NK-92 treated with Interleukin-12 subunit alpha and Interleukin-12 subunit beta, amount 100 ng/mL, for 24 hours (cell line): Measurements from ENCODE around the gene SLC6A1.

Experiments used
- DNase-seq: peaks from one replicate; lab custom pipeline; 2025; lab: John Stamatoyannopoulos, UW

The SLC6A1 gene

DNA sequence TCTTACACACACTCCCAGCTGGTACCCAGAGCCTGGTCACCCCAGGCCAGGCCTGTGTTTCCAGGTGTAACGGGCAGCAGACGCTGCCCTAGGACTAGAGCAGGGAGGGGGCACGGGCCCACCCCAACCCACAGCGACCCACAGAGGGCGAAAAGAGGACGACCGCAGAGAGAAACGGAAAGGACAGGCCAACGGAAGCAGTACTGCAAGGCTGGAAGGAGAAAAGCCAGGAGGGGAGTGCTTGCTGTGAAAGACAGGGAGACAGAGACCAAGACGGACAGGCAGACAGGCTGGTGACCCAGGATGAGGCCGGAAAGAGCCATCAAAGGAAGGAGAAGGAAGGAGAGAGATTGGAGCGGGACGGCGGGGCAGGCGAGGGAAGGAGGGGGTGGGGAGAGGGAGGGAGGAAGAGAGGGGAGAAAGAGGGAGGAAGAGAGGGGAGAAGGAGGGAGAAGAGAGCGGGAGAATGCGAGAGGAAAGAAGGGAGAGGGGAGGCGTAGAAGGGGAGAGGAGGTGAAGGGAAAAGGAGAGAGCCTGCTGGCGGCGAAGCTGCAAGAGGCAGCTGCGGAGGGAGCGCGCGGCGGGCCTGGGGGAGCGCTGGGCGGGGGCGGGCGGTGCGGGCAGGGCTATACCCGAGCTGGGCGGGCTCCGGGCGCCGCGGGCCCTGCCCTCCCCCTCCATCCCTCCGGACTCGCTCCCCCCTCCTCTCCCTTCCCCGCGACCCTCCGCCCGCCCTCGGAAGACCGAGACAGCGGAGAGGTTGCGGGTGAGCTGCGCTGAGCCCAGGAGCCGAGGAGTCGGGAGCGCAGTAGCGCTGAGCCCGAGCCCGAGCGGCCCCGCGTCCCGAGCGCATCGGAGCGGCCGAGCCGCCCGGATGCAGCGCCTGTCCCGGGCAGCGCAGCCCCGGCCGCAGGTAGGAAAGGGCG is at the start of gene SLC6A1:
SLC6A1 (plus strand) TSS at position 732 of the 926 bp plus-strand sequence. CDS start 24,464 bp downstream, outside the sequence.
- no peak for DNase-seq

GRCh38 chr3:10944866-10945265 is 47.7 kb upstream of the SLC6A1 start:
- no peak for DNase-seq

GRCh38 chr3:10945683-10946287 is 46.8 kb upstream of the SLC6A1 start:
- DNase-seq = peak; percentile 24

- no peak for DNase-seq
Observed at GRCh38 chr3:10946526-10946925, 46.0 kb upstream of the SLC6A1 start.

GRCh38 chr3:10948326-10948725 is 44.2 kb upstream of the SLC6A1 start:
- DNase-seq = peak; percentile 28

GRCh38 chr3:10949197-10949596 is 43.4 kb upstream of the SLC6A1 start:
- no peak for DNase-seq

DNA sequence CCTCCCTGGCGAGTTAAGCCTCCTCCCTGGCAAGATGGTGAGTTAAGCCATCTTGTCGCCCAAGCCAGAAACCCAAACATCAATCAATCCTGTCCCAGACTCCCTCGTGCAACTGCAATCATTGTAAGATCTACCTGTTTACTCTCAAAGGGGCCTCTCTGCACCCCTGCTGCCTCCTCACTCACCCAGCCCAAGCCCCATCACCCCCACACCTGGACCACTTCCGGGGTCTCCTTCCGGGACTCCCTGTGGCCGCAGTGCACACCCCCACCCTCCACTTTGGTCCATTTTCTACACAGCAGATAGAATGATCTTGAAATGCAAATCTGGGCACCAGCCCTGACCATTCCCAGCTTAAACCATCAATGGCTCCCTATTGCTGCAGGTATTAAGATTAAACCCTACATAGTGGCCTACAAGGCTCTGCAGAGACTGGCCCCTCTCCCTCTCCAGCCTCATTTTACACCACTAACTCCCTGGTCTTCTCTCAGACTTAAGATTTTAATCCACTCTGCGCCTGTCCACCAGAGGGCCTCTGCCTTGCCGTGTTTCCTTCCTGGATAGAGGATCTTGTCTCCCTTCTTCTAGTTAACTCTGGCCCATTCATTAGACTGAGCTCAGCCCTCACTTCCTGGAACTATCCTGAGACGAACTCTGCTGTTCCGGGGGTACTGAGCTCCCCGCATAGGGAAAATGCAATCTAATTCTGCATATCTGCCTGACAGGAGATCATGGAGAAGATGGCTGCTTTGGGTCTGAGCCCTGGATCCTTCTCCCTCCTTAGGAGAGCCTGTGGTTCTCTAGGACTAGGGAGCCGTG is 41.9 kb upstream of the SLC6A1 start:
- no peak for DNase-seq

- no peak for DNase-seq
Observed at GRCh38 chr3:10951295-10951926, 41.1 kb upstream of the SLC6A1 start.

DNA sequence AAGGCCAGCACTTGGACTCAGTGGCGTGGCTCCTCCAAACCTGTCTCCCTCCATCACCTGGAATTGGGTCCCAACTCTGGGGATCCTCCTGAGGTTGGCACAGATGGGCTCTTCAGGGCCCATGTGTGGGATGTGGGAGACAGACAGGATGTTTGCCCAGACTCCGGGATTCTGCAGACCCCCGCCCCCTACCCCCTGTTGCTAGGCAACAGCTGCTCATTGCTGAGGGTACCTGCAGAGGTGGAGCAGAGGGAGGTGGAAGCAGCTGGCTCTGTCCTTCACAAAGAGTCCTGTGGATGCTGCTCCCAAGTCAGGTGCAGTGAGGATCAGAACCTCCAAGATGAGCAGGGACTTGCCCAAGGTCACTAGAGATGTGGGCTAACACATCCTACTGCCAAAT is 40.0 kb upstream of the SLC6A1 start:
- DNase-seq = no peak

DNA sequence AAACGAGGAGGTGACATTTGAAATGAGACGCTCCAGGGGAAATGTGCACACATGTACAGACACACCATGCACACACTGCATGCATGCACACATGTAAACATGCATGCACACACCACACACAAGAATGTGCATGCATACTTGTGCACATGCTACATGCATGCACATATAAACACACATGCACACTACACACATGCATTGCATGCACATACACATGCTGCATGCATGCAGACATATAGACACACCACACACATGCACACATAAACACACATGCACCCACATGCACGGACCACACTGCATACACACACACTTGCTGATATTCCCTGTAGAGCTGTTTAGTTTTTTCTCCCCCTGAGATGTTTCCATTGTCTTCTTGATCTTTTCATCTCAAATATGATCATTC is 37.8 kb upstream of the SLC6A1 start:
- no peak for DNase-seq

DNA sequence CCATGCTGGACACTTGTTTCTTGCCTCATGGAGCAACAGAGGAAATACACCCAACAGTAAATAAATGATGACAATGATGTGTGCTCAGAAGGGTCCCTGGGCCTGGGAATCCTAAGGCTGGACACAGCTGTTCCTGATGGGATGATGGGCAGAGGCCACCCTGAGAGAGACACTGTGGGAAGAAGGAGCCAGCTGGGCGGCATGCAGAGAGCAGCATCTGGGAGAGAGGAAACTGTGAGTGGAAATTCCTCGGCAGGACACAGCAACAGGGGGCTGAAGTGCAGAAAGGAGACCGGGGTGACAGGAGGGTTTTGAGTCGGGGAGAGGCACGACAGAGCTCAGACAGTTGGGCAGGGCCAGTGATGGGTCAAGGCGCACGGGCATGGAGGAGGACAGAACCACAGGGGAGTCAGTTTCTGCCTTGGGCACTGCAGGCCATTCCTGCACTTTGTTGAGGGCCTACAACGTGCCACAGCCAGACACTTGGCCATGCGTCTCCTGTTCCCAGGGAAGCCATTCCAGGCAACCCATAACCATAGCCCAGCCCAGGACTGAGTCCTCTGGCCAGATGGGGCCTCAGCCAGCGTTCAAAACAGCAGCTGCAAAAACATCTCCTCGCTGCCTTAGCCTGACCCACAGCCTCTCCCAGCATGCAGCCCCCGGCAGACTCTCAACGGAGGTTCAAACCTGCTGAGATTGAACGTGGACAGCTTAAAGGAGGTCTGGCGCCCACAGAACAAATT is 36.7 kb upstream of the SLC6A1 start:
- DNase-seq = no peak

DNA sequence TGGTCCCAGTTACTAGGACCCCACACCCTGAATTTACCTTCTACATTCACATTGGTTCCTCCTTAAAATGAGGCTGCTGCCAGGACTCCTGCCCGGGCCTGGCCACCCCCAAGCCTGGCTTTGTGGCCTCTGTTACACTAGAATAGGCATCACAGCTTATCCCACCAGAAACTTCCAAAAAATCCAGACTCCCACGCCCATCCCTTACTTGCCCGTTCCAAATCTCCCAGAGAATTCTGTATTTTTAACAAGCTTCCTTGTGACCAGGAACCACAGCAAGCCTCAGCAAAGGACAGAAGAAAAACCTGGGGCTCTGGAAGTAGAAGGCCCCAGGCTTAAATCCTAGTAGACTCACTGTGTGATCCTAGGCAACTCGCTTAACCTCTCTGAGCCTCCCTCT is 36.0 kb upstream of the SLC6A1 start:
- DNase-seq = no peak

DNA sequence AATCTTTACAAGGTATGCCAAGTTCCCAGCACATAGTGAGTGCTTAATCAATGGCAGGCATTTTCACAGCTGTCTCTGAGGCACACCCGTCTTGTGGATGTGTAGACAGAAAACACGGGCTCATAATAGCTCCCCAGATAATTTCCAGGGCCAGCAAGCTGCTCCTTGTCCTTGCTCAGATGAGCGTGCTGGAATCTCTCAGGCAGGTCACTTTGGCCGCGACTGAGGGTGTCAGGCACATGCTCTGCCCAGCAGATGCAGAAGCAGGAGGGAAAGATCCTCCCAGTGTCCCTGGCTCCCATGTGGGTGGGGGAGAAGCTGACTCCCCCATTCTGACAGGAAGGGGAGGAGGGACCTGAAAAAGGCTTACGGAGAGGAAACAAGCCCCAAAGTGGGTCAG is 35.6 kb upstream of the SLC6A1 start:
- no peak for DNase-seq

GRCh38 chr3:10957976-10958749 is 34.4 kb upstream of the SLC6A1 start:
- no peak for DNase-seq

- no peak for DNase-seq
Observed at GRCh38 chr3:10960255-10960654, 32.3 kb upstream of the SLC6A1 start.

GRCh38 chr3:10961921-10962320 is 30.6 kb upstream of the SLC6A1 start:
- DNase-seq = no peak

DNA sequence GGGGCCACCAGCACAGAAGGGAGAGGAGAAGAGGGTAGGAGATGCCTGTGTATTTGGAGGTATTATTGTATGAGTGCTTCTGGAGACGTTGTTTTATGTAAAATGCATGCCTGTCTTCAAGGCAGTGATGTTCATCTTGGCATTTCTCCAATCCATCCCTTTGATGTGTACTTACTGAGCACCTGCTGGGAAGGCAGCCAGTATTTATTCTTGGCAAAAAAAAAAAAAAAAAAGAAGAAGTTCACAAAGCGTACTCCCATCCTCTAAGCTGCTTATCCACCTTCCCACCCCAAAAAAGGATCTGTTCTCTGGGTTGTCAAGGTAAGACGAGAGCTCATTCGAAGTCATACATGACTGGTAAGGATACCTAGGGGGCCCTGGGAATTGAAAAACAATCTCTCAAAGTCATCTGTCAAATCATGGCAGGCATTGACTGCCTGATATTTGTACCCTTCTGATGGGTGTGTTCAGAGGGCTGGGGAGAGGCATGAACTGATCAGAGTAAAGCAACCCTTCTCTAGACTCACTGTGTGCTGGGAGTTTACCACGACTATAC is 30.0 kb upstream of the SLC6A1 start:
- no peak for DNase-seq

DNA sequence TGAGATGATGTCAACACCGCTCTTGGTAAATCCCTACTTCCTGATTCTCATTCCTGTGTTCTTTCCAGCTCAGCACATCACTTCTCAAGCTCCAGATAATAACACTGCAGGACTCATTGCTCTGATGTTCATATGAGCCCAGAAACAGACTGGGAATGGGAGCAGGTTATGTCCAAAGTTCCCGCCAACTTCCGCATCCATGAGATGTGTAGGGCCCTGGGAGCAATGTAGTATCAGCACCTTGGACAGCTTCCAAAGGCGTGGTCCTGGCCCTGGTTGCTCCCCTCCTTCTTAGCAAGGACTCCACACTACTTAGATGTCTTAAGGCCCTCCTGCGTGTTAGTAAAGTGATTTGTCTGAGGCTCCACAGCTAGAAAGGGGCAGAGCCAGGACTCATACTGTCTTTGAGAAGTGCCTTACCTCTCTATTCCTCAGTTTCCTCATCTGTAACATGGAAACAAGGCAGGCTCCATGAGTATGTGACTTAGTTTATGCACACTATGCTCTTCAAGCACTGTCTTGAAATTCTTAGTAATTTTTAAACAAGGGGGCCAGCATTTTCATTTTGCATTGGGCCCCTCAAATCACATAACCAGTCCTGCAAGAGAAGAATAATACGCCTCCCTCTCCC is 27.9 kb upstream of the SLC6A1 start:
- DNase-seq = no peak

DNA sequence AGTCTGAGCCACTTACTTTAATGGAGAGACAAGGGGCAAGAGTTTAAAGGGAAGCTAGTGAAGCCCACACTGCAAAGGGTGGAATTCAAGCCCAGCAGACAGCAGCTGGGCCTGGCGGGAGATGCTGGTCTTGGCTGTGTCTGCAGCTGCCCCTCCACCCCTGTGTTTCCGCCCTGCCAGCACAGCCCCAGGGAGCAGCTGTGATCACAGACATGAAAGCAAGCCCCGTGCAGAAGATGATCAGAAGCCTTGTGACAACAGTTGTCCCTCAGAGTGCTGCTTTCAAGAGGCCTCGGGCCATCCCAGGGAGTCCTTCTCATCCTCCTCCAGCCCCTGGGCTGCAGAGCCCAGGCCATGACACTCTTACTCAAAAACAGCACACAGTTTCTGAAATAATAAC is 24.1 kb upstream of the SLC6A1 start:
- no peak for DNase-seq
